ENCODE results near the gene AP4S1.
A peak's percentile ranks its signal among the peaks of the same experiment; 100 is the strongest.

The AP4S1 gene

GRCh38 chr14:31006703-31007102 lies 18.7 kb upstream of the AP4S1 start:
- DNase-seq (ENCODE audit: low spot score): no peak

- no peak for DNase-seq (ENCODE audit: low spot score)
Measured at GRCh38 chr14:31009836-31010574, 15.4 kb upstream of the AP4S1 start.

GRCh38 chr14:31010935-31011334 lies 14.5 kb upstream of the AP4S1 start:
- DNase-seq (ENCODE audit: low spot score): no peak

- DNase-seq (ENCODE audit: low spot score): no peak
Measured at GRCh38 chr14:31013841-31014240, 11.6 kb upstream of the AP4S1 start.

GRCh38 chr14:31018057-31018645 lies 7.3 kb upstream of the AP4S1 start:
- no peak for DNase-seq (ENCODE audit: low spot score)

- DNase-seq (ENCODE audit: low spot score): no peak
Measured at GRCh38 chr14:31020834-31021575, 4.4 kb upstream of the AP4S1 start.

- DNase-seq (ENCODE audit: low spot score): no peak
Measured at GRCh38 chr14:31021576-31021949, 3.9 kb upstream of the AP4S1 start.

GRCh38 chr14:31022386-31022785 lies 3.1 kb upstream of the AP4S1 start:
- DNase-seq (ENCODE audit: low spot score): no peak

- DNase-seq (ENCODE audit: low spot score): no peak
Measured at GRCh38 chr14:31024010-31024480, 1.4 kb upstream of the AP4S1 start.

GRCh38 chr14:31024577-31025366 lies 677 bp upstream of the AP4S1 start:
- peak; percentile 43 for DNase-seq (ENCODE audit: low spot score)

GRCh38 chr14:31026077-31026449 lies 614 bp downstream of the AP4S1 start, which contains the start of gene STRN3:
STRN3 (minus strand) TSS chr14:31026379; CDS start chr14:31026185, 194 bp downstream.
- no peak for DNase-seq (ENCODE audit: low spot score)

- peak; percentile 97 for DNase-seq (ENCODE audit: low spot score)
Measured at GRCh38 chr14:31026450-31027235, 1.2 kb downstream of the AP4S1 start.

- DNase-seq (ENCODE audit: low spot score): no peak
Measured at GRCh38 chr14:31027847-31028246, 2.4 kb downstream of the AP4S1 start.

GRCh38 chr14:31029016-31029970 lies 3.8 kb downstream of the AP4S1 start:
- peak; percentile 59 for DNase-seq (ENCODE audit: low spot score)

GRCh38 chr14:31030469-31030868 lies 5.0 kb downstream of the AP4S1 start:
- DNase-seq (ENCODE audit: low spot score): no peak

- DNase-seq (ENCODE audit: low spot score): no peak
Measured at GRCh38 chr14:31036552-31036951, 11.1 kb downstream of the AP4S1 start.

GRCh38 chr14:31037709-31038221 lies 12.3 kb downstream of the AP4S1 start:
- no peak for DNase-seq (ENCODE audit: low spot score)

- no peak for DNase-seq (ENCODE audit: low spot score)
Measured at GRCh38 chr14:31038521-31039166, 13.2 kb downstream of the AP4S1 start.

GRCh38 chr14:31042300-31042699 lies 16.9 kb downstream of the AP4S1 start:
- no peak for DNase-seq (ENCODE audit: low spot score)
